Activated CD4-positive, alpha-beta memory T cell treated with anti-CD3 and anti-CD28 coated beads for 36 hours (primary cell): ENCODE results near the gene PRPF38B. TPM values are rescaled to one million over a fixed set of nuclear protein-coding genes. Genes with fewer than 3 reads are reported as not detected.

Experiments used
- CTCF ChIA-PET: fragments of 350-600 bp; sonication (Branson Sonifier 250); formaldehyde crosslinking; loops from one replicate; lab custom pipeline; 2021; ENCODE audit warnings: antibody characterized with exemption, inconsistent platforms; lab: Charles Lee
- POLR2A ChIA-PET: fragments of 350-600 bp; sonication (Branson Sonifier 250); formaldehyde crosslinking; loops from one replicate; lab custom pipeline; 2021; ENCODE audit warnings: antibody characterized with exemption; lab: Charles Lee
- DNase-seq: peaks from one replicate; pipeline ENCODE4 v3.0.0-alpha.2; 2020
- H3K27ac Mint-ChIP-seq: one replicate; pipeline ENCODE4 v1.8.0; 2021; ENCODE audit warnings: mixed read lengths
- H3K27me3 Mint-ChIP-seq: one replicate; pipeline ENCODE4 v1.8.0; 2021; ENCODE audit warnings: mixed read lengths
- H3K36me3 Mint-ChIP-seq: one replicate; pipeline ENCODE4 v1.8.0; 2021; ENCODE audit warnings: mixed read lengths
- H3K4me1 Mint-ChIP-seq: one replicate; pipeline ENCODE4 v1.8.0; 2021; ENCODE audit warnings: low read depth, mixed read lengths
- H3K4me3 Mint-ChIP-seq: one replicate; pipeline ENCODE4 v1.8.0; 2021; ENCODE audit warnings: mild to moderate bottlenecking, mixed read lengths
- H3K9me3 Mint-ChIP-seq: one replicate; pipeline ENCODE4 v1.8.0; 2021; ENCODE audit warnings: mixed read lengths
- intact Hi-C: fragments of 100-400 bp; cut with micrococcal nuclease; formaldehyde crosslinking; loops from one replicate; pipeline ENCODE4 v1.15.1; 2023
- total RNA-seq, 2 experiments: library from RNA; stranded (reverse); gene quantifications; one replicate each; pipeline ENCODE4 v1.2.3, GENCODE V29; 2021

PRPF38B gene
- total RNA-seq, 2 experiments from 2014 or later = 57.0 to 63.5 TPM

- no peak overlapping the region for H3K4me3 Mint-ChIP-seq
- H3K9me3 Mint-ChIP-seq = no peaks in the 10 kb centered on the region
- H3K27ac Mint-ChIP-seq = no peak overlapping the region
- intact Hi-C loops = no loop called here
- CTCF ChIA-PET = interaction anchor here (0.9 kb wide), 1 partner anchor 12 kb away, joined by 3 read pairs; no protein-coding TSS in a partner anchor
- no peaks in the 10 kb centered on the region for H3K4me1 Mint-ChIP-seq
- DNase-seq = no peak
- no peaks in the 10 kb centered on the region for H3K36me3 Mint-ChIP-seq
- POLR2A ChIA-PET = no interaction called here
- H3K27me3 Mint-ChIP-seq = no peaks in the 10 kb centered on the region
These were observed 27.7 kb downstream of the PRPF38B start for GRCh38 chr1:108719656-108720435.

- CTCF ChIA-PET = no interaction called here
- H3K36me3 Mint-ChIP-seq = no peaks in the 10 kb centered on the region
- intact Hi-C loops = no loop called here
- DNase-seq = no peak
- H3K27me3 Mint-ChIP-seq = no peaks in the 10 kb centered on the region
- H3K4me3 Mint-ChIP-seq = no peak overlapping the region
- no peaks in the 10 kb centered on the region for H3K9me3 Mint-ChIP-seq
- H3K4me1 Mint-ChIP-seq = no peaks in the 10 kb centered on the region
- POLR2A ChIA-PET = no interaction called here
- H3K27ac Mint-ChIP-seq = no peak overlapping the region
These were observed 30.2 kb downstream of the PRPF38B start for GRCh38 chr1:108722292-108722691.

GRCh38 chr1:108725906-108726305, 33.8 kb downstream of the PRPF38B start:
- H3K36me3 Mint-ChIP-seq = no peaks in the 10 kb centered on the region
- ChIA-PET POLR2A (no interaction called here), CTCF (no interaction called here)
- DNase-seq = no peak
- H3K27me3 Mint-ChIP-seq = peaks cover 6% of the 10 kb centered on the region
- no peaks in the 10 kb centered on the region for H3K9me3 Mint-ChIP-seq
- H3K27ac Mint-ChIP-seq = no peak overlapping the region
- no peaks in the 10 kb centered on the region for H3K4me1 Mint-ChIP-seq
- intact Hi-C loops = no loop called here
- H3K4me3 Mint-ChIP-seq = no peak overlapping the region

GRCh38 chr1:108728327-108728923, 36.3 kb downstream of the PRPF38B start:
- intact Hi-C loops = no loop called here
- H3K9me3 Mint-ChIP-seq = no peaks in the 10 kb centered on the region
- H3K36me3 Mint-ChIP-seq = no peaks in the 10 kb centered on the region
- POLR2A ChIA-PET = no interaction called here
- CTCF ChIA-PET = no interaction called here
- no peak for DNase-seq
- peaks cover 6% of the 10 kb centered on the region for H3K27me3 Mint-ChIP-seq
- no peak overlapping the region for H3K27ac Mint-ChIP-seq
- no peaks in the 10 kb centered on the region for H3K4me1 Mint-ChIP-seq
- no peak overlapping the region for H3K4me3 Mint-ChIP-seq

- Mint-ChIP-seq H3K27ac (no peak overlapping the region), H3K36me3 (no peaks in the 10 kb centered on the region), H3K4me3 (no peak overlapping the region), H3K4me1 (no peaks in the 10 kb centered on the region), H3K27me3 (peaks cover 6% of the 10 kb centered on the region), H3K9me3 (no peaks in the 10 kb centered on the region)
- CTCF ChIA-PET = no interaction called here
- POLR2A ChIA-PET = interaction anchor here (0.6 kb wide), 2 partner anchors 23 to 264 kb away, joined by 4 read pairs; no protein-coding TSS in a partner anchor
- intact Hi-C loops = no loop called here
- DNase-seq = no peak
These were observed 37.4 kb downstream of the PRPF38B start for GRCh38 chr1:108729481-108729880.

- H3K36me3 Mint-ChIP-seq = no peaks in the 10 kb centered on the region
- no peak overlapping the region for H3K27ac Mint-ChIP-seq
- intact Hi-C loops = no loop called here
- peaks cover 6% of the 10 kb centered on the region for H3K27me3 Mint-ChIP-seq
- no peaks in the 10 kb centered on the region for H3K9me3 Mint-ChIP-seq
- DNase-seq = no peak
- no peaks in the 10 kb centered on the region for H3K4me1 Mint-ChIP-seq
- H3K4me3 Mint-ChIP-seq = no peak overlapping the region
- POLR2A ChIA-PET = no interaction called here
- CTCF ChIA-PET = no interaction called here
These were observed 40.3 kb downstream of the PRPF38B start for GRCh38 chr1:108732398-108732797.

- H3K4me1 Mint-ChIP-seq = no peaks in the 10 kb centered on the region
These were observed 42.2 kb downstream of the PRPF38B start for GRCh38 chr1:108734171-108734865.

GRCh38 chr1:108742253-108742652, 50.1 kb downstream of the PRPF38B start:
- DNase-seq = no peak
- H3K36me3 Mint-ChIP-seq = no peaks in the 10 kb centered on the region
- ChIA-PET CTCF (interaction anchor here (1.8 kb wide), 1 partner anchor 33 kb away, joined by 3 read pairs; no protein-coding TSS in a partner anchor), POLR2A (no interaction called here)
- H3K27ac Mint-ChIP-seq = no peak overlapping the region
- no peaks in the 10 kb centered on the region for H3K9me3 Mint-ChIP-seq
- peaks cover 3% of the 10 kb centered on the region for H3K4me1 Mint-ChIP-seq
- intact Hi-C loops = no loop called here
- no peak overlapping the region for H3K4me3 Mint-ChIP-seq
- no peaks in the 10 kb centered on the region for H3K27me3 Mint-ChIP-seq

More at GRCh38 chr1:108734171-108734865, 42.2 kb downstream of the PRPF38B start:
- Mint-ChIP-seq H3K9me3 (no peaks in the 10 kb centered on the region), H3K36me3 (no peaks in the 10 kb centered on the region), H3K27me3 (peaks cover 3% of the 10 kb centered on the region), H3K4me3 (no peak overlapping the region), H3K27ac (no peak overlapping the region)
- intact Hi-C loops = no loop called here
- no peak for DNase-seq
- POLR2A ChIA-PET = no interaction called here
- CTCF ChIA-PET = interaction anchor here (1.2 kb wide), 1 partner anchor 11 kb away, joined by 3 read pairs; no protein-coding TSS in a partner anchor

- Mint-ChIP-seq H3K9me3 (no peaks in the 10 kb centered on the region), H3K4me1 (peaks cover 27% of the 10 kb centered on the region), H3K4me3 (peak overlapping the region; percentile 95), H3K27ac (peak overlapping the region; percentile 97), H3K36me3 (no peaks in the 10 kb centered on the region), H3K27me3 (no peaks in the 10 kb centered on the region)
- intact Hi-C loops = loop anchor here (1.0 to 5.0 kb wide), 8 partner anchors 42 to 801 kb away; partner anchors contain the start of genes CLCC1, EEIG2, GNAI3 and HENMT1
- no peak for DNase-seq
- POLR2A ChIA-PET = no interaction called here
- CTCF ChIA-PET = interaction anchor here (1.3 kb wide), 2 partner anchors 11 to 54 kb away, joined by 3 read pairs; no protein-coding TSS in a partner anchor
These were observed 53.9 kb downstream of the PRPF38B start for GRCh38 chr1:108745980-108746381.

- intact Hi-C loops = loop anchor here (1.0 to 5.0 kb wide), 8 partner anchors 42 to 801 kb away; partner anchors contain the start of genes CLCC1, EEIG2, GNAI3 and HENMT1
- DNase-seq = peak; percentile 100
- Mint-ChIP-seq H3K4me3 (peak within 1 kb of the TSS; percentile 95), H3K27me3 (no peaks in the 10 kb centered on the region), H3K4me1 (peaks cover 28% of the 10 kb centered on the region), H3K9me3 (no peaks in the 10 kb centered on the region), H3K27ac (peak within 1 kb of the TSS; percentile 97), H3K36me3 (no peaks in the 10 kb centered on the region)
- CTCF ChIA-PET = interaction anchor here (1.0 kb wide), 1 partner anchor 54 kb away, joined by 8 read pairs; the partner anchor contains the start of gene PRPF38B
- POLR2A ChIA-PET = interaction anchor here (3.1 kb wide), 1 partner anchor 54 kb away, joined by 14 read pairs; the partner anchor contains the start of gene PRPF38B
These were observed 54.5 kb downstream of the PRPF38B start, which contains the start of gene STXBP3 for GRCh38 chr1:108746382-108747170. Gene STXBP3, plus strand, starts transcription at chr1:108746674. Its CDS starts 64 bp downstream, at chr1:108746738.
